Transverse colon (tissue), 4 donors: ENCODE measurements around the gene CTBP2. TPM values are rescaled to one million over a fixed set of nuclear protein-coding genes. Genes with fewer than 3 reads are reported as not detected.
A peak's percentile ranks its signal among the peaks of the same experiment; 100 is the strongest.

Source experiments
- DNase-seq: peaks from one replicate; pipeline ENCODE4 v3.0.0-alpha.2; 2019
- H3K27ac ChIP-seq, 4 donors: fragments of 200-600 bp; sonication (generic); 2 replicates each; pipeline ENCODE4 v1.5.1; 2016 to 2018; ENCODE audit warnings: inconsistent platforms in 4 of 4
- H3K27me3 ChIP-seq: fragments of 200-600 bp; sonication (generic); 2 replicates; pipeline ENCODE4 v1.5.1; 2017; ENCODE audit warnings: inconsistent platforms
- H3K36me3 ChIP-seq, 4 donors: fragments of 200-600 bp; sonication (generic); 2 replicates each; pipeline ENCODE4 v1.5.1; 2017 to 2019; ENCODE audit warnings: inconsistent platforms in 4 of 4
- H3K4me1 ChIP-seq, 4 donors: fragments of 200-600 bp; sonication (generic); 2 replicates each; pipeline ENCODE4 v1.5.1; 2017 to 2020; ENCODE audit warnings: inconsistent platforms in 4 of 4
- H3K4me3 ChIP-seq, 4 donors: fragments of 200-600 bp; sonication (generic); 1 replicate in 1 of 4; 2 replicates in 3 of 4; pipeline versions ENCODE4 v1.5.1 to v1.6.1; 2017 to 2019; ENCODE audit warnings: inconsistent platforms in 4 of 4
- H3K9me3 ChIP-seq, 2 donors: fragments of 200-600 bp; sonication (generic); 2 replicates each; pipeline ENCODE4 v1.5.1; 2017 to 2019; ENCODE audit warnings: inconsistent platforms in 2 of 2
- CTCF ChIP-seq, 5 experiments: fragments of 200-600 bp in 3 of 5; fragments of 450-650 bp in 2 of 5; sonication (generic) in 3 of 5; IDR thresholded peaks; 1 replicate in 2 of 5; 2 replicates in 3 of 5; pipeline ENCODE4 v1.5.1; 2016 to 2017; ENCODE audit warnings: antibody characterized with exemption in 5 of 5, inconsistent platforms in 3 of 5, mild to moderate bottlenecking in 2 of 5, moderate library complexity in 1 of 5
- EP300 ChIP-seq: sonication (generic); formaldehyde crosslinking; IDR thresholded peaks from one replicate; pipeline ENCODE4 v1.6.1; 2017; ENCODE audit warnings: antibody characterized with exemption, low read depth
- POLR2A ChIP-seq: fragments of 450-650 bp; IDR thresholded peaks from one replicate; pipeline ENCODE4 v1.6.1; 2016; ENCODE audit warnings: antibody characterized with exemption, mild to moderate bottlenecking, moderate library complexity
- POLR2AphosphoS5 ChIP-seq, 3 donors: sonication (generic); formaldehyde crosslinking; IDR thresholded peaks; one replicate each; pipeline ENCODE4 v1.6.1; 2016; ENCODE audit warnings: antibody characterized with exemption in 3 of 3
- WGBS, 2 donors: methylation state at CpG; one replicate each; pipeline ENCODE4 v1.1.5; 2018; ENCODE audit warnings: low coverage in 1 of 2; 5-methylcytosine and 5-hydroxymethylcytosine counted together
- in situ Hi-C, 4 donors: fragments of 200-750 bp; cut with MboI; loops; one replicate each; pipeline versions ENCODE4 v1.15.0 to v1.15.1; 2017; ENCODE audit warnings: low sequenced_read_pairs in 3 of 4, low pct_ligation_motif_present in 1 of 4, low pct_unique_long_range_greater_than_20kb in 1 of 4
- intact Hi-C: fragments of 100-400 bp; cut with DNase I; formaldehyde crosslinking; loops from one replicate; pipeline ENCODE4 v1.15.1; 2023; ENCODE audit warnings: low total_unique reads
- total RNA-seq, 4 donors: library from RNA; depleted of rRNA; stranded (reverse); fragments of >200 nt; gene quantifications; one replicate each; pipeline ENCODE4 v1.1.0, GENCODE V29; 2016

The CTBP2 gene
- total RNA-seq, 4 donors from 2014 or later, result 71.9 to 247 (median 98.4) TPM

- in situ Hi-C loops, result no loop called here
- no peaks in the 10 kb centered on the region for H3K27me3 ChIP-seq
- H3K4me3 ChIP-seq, result no peak overlapping the region
- H3K4me1 ChIP-seq, result peaks cover 15 to 37% (median 27%) of the 10 kb centered on the region in 4 donors
- H3K36me3 ChIP-seq, result peaks cover 0 to 13% (median 2%) of the 10 kb centered on the region in 4 donors
- intact Hi-C loops, result no loop called here
- peak; percentile 1 for DNase-seq
- H3K9me3 ChIP-seq, result no peaks in the 10 kb centered on the region
- H3K27ac ChIP-seq, result no peak overlapping the region
- TF ChIP-seq POLR2AphosphoS5 (IDR thresholded peaks at IDR 0.05), result no peak
- no peak for TF ChIP-seq POLR2A
- TF ChIP-seq EP300, result no peak
- no peak for TF ChIP-seq CTCF (IDR thresholded peaks at IDR 0.05)
- 92% methylated on average over 36 of the region's 36 CpGs; no CpG with 5 or more reads in 1 of the 2 donors for WGBS, 2 donors
Measured at GRCh38 chr10:125005312-125006187, 154.8 kb downstream of the CTBP2 start.

GRCh38 chr10:125004571-125005311 is 155.6 kb downstream of the CTBP2 start:
- no peaks in the 10 kb centered on the region for H3K9me3 ChIP-seq
- 81 to 93% methylated on average over 2 to 19 of the region's 19 CpGs for WGBS, 2 donors

GRCh38 chr10:125003901-125004467 is 156.4 kb downstream of the CTBP2 start:
- Histone ChIP-seq H3K9me3 (no peaks in the 10 kb centered on the region), H3K27me3 (no peaks in the 10 kb centered on the region), H3K27ac (no peak overlapping the region), H3K36me3 (peaks cover 0 to 13% (median 2%) of the 10 kb centered on the region in 4 donors), H3K4me3 (no peak overlapping the region), H3K4me1 (peaks cover 16 to 37% (median 22%) of the 10 kb centered on the region in 4 donors)
- no peak for DNase-seq
- intact Hi-C loops, result no loop called here
- in situ Hi-C loops, result no loop called here
- TF ChIP-seq POLR2AphosphoS5 (IDR thresholded peaks at IDR 0.05) (no peak), CTCF (IDR thresholded peaks at IDR 0.05) (no peak), POLR2A (no peak), EP300 (no peak)
- 91 to 100% methylated on average over 2 to 14 of the region's 14 CpGs for WGBS, 2 donors

More at GRCh38 chr10:125004571-125005311, 155.6 kb downstream of the CTBP2 start:
- Histone ChIP-seq H3K27me3 (no peaks in the 10 kb centered on the region), H3K36me3 (peaks cover 0 to 13% (median 2%) of the 10 kb centered on the region in 4 donors), H3K4me3 (no peak overlapping the region), H3K27ac (no peak overlapping the region), H3K4me1 (peaks cover 17 to 37% (median 26%) of the 10 kb centered on the region in 4 donors)
- TF ChIP-seq POLR2A, result no peak
- no peak for TF ChIP-seq EP300
- TF ChIP-seq POLR2AphosphoS5 (IDR thresholded peaks at IDR 0.05), result no peak
- TF ChIP-seq CTCF (IDR thresholded peaks at IDR 0.05), result no peak
- in situ Hi-C loops, result no loop called here
- DNase-seq, result peak; percentile 4
- intact Hi-C loops, result no loop called here
